HCEC 1CT (cell line): ENCODE data around the gene PJA2.
A peak's percentile ranks its signal among the peaks of the same experiment; 100 is the strongest.

Source experiments
- DNase-seq: peaks from one replicate; pipeline ENCODE4 v3.0.0-alpha.2; 2017

Gene PJA2

DNA sequence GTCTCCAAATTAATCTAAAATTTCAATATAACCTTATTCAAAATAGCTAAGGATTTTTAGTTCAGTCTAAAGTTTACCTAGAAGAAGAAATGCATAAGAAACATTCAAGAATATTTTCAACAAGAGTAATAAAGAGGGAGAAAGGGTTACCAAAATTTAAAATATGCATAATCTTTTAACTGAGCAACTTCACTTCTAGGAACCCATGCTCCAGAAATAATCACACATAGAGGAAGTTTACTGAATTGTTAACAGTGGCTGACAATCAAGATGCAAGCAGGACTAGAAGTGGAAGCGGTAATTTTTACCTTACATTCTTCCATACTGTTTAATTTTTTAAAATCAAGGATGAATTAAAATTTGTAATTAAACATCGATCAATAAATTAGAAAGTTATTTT lies 1.9 kb downstream of the PJA2 start:
- no peak for DNase-seq

GRCh38 chr5:109406719-109407118 lies 3.1 kb downstream of the PJA2 start:
- DNase-seq, result no peak

- DNase-seq, result no peak
These were observed 5.3 kb downstream of the PJA2 start for GRCh38 chr5:109404428-109404960.

DNA sequence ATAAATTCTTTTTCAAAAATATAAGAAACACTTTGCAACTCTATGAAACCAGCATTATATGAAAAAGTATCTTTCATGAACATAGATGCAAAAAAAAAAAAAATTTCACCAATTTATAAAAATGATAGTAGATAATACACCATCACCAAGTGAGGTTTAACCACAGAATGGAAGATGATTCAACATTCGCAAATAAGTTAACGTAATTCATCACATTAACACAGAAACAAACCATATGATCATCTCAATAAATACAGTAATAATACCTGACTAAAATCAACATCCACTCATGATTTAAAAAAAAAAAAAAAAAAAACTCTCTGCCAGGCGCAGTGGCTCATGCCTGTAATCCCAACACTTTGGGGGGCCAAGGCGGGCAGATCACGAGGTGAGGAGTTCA lies 6.3 kb downstream of the PJA2 start:
- DNase-seq, result no peak

GRCh38 chr5:109399092-109399759 lies 10.5 kb downstream of the PJA2 start:
- no peak for DNase-seq

DNA sequence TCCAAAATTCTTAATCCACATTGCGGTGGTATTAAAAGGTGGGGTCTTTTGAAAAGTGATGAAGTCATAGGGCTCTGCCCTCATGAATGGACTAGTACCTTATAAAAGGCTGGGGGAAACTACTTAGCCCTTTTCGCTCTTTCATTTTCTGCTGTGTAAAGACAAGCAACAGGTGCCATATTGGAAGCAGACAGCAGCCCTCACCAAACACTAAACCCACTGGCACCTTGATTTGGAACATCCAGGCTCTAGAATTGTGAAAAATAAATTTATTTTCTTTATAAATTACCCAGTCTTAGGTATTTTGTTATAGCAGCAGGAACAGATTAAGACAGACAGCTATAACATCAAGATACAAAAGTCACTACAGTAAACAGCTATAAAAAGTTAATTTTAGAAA lies 12.8 kb downstream of the PJA2 start:
- no peak for DNase-seq

- DNase-seq, result no peak
These were observed 15.0 kb downstream of the PJA2 start for GRCh38 chr5:109394806-109395205.

GRCh38 chr5:109390188-109390587 lies 19.6 kb downstream of the PJA2 start:
- DNase-seq, result no peak

DNA sequence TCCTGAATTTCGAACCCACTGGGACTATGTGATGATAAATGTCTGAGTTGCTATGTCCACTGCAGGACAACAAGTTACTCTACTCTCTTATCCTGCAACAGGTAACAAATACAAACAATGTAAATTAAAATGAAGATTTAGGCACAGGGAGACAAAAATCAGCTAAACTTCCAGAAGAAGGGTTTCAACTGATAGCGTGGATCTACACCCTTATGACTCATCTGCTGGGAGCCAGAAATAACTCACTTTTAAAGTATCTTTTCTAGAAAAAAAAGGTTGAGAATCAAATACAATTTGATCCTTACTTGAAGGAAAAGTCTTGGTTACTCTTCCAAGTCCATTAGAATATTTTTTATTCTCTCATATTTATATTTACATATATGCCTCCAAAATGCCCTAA lies 21.4 kb downstream of the PJA2 start:
- DNase-seq, result peak; percentile 33

GRCh38 chr5:109387408-109387974 lies 22.3 kb downstream of the PJA2 start:
- no peak for DNase-seq

DNA sequence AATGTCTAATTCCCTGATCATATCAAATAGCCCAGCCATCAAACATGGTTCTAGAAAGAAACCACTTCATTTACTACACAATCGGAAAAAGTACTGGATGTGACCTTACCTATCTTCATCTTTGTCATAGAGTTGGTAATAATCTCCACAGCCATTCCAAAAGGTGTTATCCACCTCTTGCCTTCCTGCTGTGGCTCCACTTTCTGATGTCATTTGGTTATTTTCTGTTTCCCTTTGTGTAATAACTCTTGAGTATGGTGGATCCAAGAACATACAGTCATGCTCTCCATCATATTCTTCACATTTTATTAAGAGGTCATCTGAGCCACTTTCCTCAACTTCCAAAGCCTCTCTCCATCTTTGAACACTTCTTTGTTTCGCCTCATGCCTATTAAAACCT lies 31.7 kb downstream of the PJA2 start:
- no peak for DNase-seq

DNA sequence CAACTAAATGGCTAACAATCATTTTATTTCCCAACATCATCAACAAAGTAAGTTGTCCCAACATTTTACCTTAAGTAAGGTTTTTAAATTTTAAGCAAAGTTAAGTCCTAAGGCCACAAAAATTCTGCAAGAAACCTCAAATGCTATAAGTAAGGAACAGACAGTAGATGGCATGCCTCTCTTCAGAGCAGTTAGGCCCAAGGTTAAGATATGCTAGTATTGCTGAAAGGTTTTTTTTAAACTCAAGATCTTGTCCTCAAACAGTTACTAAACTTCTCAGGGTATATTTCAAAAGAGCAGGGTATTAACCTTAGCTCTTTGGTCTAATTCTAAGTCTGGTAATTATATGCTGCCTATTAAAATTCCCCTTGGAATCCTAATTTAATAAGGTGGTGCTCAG lies 35.1 kb downstream of the PJA2 start:
- no peak for DNase-seq

DNA sequence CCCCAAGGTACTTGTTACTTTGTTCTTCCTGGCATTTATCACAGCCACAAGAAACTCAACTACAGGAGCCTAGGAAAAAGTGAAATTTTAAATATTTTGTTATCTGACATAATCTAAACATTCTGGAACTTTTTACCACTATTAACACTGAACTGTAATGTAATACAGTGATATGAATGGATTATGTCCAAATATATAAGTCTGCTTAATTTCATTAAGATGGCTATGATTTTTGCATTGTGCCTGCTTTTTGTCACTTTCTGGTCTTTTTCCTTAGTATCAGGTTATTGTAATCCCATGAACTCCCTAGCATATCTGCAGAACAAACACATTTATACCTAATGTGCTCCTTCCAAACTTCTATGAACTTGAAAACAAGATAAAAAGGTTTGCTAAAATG lies 35.8 kb downstream of the PJA2 start:
- DNase-seq, result no peak

- no peak for DNase-seq
These were observed 39.4 kb downstream of the PJA2 start for GRCh38 chr5:109370343-109370742.

DNA sequence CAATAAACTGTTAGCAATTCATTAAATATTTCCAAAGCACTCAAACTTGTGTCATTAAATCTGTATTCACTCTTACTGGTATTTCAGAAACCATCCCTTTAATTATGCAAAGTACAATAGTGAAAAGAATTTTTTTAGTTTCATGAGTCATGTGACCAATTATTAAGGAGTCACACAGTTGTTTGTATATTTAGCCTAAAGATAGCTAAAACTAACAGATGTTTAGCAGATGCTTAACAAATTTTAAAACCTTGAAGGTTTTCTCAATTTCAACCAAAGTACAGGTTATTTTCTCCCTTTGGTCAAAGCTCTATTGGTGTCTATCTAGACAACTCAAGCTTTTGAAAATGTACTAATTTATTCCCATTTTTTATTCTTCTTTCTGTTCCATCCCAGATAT lies 44.1 kb downstream of the PJA2 start:
- DNase-seq, result peak; percentile 49

DNA sequence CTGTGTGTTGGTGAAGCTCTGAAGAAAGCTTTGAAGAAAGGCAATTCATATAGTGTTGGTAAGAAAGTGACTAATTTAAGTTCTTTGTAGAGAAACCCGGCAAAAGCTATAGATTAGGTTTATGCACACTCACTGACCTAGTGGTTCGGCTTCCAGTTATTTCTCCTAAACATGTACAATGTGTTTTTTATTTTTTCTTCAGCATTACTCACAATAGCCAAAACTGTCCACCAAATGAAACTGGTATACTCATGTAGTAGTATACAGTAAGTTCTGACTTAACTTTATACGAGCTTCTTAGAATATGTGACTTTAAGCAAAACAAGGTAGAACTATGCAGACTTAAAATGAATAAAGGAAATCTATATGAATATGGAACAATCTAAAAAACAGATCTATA lies 44.8 kb downstream of the PJA2 start:
- DNase-seq, result no peak

GRCh38 chr5:109359642-109360041 lies 50.1 kb downstream of the PJA2 start:
- DNase-seq, result no peak

DNA sequence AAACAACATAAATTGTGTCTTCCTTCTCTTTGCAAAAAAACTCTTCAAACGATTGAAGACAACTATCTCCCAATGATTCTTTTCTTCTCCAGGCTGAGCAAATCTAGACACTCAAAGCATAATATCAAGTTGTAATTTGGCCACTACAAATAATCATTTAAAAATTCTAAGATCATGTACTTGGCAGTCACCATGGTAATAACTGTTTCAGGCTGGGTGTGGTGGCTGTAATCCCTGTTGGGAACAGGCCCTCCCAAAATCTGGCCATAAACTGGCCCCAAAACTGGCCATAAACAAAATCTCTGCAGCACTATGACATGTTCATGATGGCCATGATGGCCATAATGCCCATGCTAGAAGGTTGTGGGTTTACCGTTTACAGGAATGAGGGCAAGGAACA lies 52.0 kb downstream of the PJA2 start:
- no peak for DNase-seq

GRCh38 chr5:109354761-109355160 lies 55.0 kb downstream of the PJA2 start:
- DNase-seq, result no peak

- no peak for DNase-seq
These were observed 57.5 kb downstream of the PJA2 start for GRCh38 chr5:109351988-109352864.

DNA sequence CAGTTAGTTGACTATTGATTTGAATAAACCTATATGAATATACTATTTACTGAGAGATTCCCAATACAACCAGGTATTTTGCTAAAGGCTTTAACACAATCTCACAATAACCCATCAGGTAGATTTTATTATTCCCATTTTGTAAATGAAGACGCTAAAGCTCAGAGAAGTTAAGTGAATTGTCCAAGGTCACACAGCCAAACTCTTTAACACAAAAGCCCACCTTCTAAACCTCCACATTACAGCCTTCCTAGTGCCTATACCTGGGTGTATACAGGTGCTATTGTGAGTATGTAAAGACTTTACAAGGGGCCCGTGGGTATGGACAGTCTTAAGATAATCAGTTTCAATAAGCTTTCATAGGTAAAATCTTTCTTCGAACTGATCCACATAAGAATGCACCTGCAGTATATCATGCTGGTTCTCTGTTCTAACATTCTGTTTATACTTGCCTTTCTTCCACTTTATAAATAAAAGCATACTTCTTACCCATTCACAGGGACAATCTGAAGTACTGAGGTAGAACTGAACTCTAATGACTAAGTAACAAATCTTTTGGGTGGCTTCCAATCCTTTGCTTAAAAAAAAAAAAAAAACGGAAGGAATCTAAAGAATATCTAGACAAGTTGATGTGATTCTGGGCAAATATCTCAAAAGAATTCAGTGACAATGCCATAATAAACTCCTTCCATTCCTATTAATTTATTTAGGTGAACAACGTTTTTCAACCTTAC lies 59.1 kb downstream of the PJA2 start:
- no peak for DNase-seq

DNA sequence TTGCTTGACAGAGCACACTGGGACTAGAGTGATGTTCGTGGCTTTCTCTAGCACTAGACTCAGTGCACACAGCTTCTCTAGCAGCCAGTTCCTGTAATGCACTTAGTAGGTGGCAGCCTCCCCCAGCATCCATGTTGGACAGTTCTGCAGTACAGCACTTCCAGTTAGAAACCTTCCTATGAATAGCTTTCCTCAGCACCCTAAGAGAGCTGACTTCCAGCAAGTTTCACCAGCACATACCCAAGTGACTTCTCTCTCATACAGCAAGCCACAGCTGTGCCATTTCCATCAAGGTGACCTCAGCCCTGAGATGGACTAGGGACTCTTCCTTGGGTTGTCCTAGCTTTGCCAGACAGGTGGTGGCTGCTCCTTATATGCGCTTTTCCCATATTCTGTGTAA lies 60.4 kb downstream of the PJA2 start:
- DNase-seq, result no peak

GRCh38 chr5:109347252-109347888 lies 62.4 kb downstream of the PJA2 start:
- DNase-seq, result no peak
